NOMO-1 treated with DMSO at 0.1 percent for 48 hours (cell line): ENCODE measurements around the gene CCL25.

Experiments used
- DNase-seq: peaks from one replicate; lab custom pipeline; 2025; ENCODE audit not compliant: unreplicated experiment; lab: John Stamatoyannopoulos, UW

CCL25 gene

GRCh38 chr19:8109455-8109854 lies 56.9 kb downstream of the CCL25 start:
- no peak for DNase-seq

- no peak for DNase-seq
These were observed 57.5 kb downstream of the CCL25 start for GRCh38 chr19:8109890-8110662.

- no peak for DNase-seq
These were observed 58.4 kb downstream of the CCL25 start for GRCh38 chr19:8110931-8111330.

- DNase-seq = no peak
These were observed 58.8 kb downstream of the CCL25 start for GRCh38 chr19:8111376-8111775.
